K562 (cell line): ENCODE data around the gene SOWAHB. TPM values are rescaled to one million over a fixed set of nuclear protein-coding genes. Genes with fewer than 3 reads are reported as not detected.

Experiments used
- BMI1 ChIP-seq: fragments of 150-350 bp; IDR thresholded peaks from 2 replicates; pipeline ENCODE4 v1.6.1; 2014; ENCODE audit warnings: low read length
- CXXC5 ChIP-seq: fragments of 250-450 bp; sonication (Bioruptor Pico); IDR thresholded peaks from 2 replicates; pipeline ENCODE4 v1.8.0; 2022; ENCODE audit warnings: inconsistent platforms, mild to moderate bottlenecking, moderate library complexity
- ELF4 ChIP-seq: fragments of 450-650 bp; formaldehyde crosslinking; IDR thresholded peaks from 2 replicates; pipeline ENCODE4 v1.4.0; 2022; ENCODE audit warnings: missing genetic modification characterization
- HDAC1 ChIP-seq, 2 experiments: fragments of 450-650 bp; IDR thresholded peaks; 2 replicates each; pipeline ENCODE4 v1.6.1; 2016 to 2017; ENCODE audit warnings: inconsistent platforms in 1 of 2, mild to moderate bottlenecking in 1 of 2, moderate library complexity in 1 of 2
- HLTF ChIP-seq: fragments of 450-650 bp; IDR thresholded peaks from 2 replicates; pipeline ENCODE4 v1.6.1; 2016
- KDM4B ChIP-seq, 2 experiments: fragments of 450-650 bp in 1 of 2; sonication (generic) in 1 of 2; IDR thresholded peaks; 2 replicates each; pipeline ENCODE4 v1.6.1; 2016 to 2017; ENCODE audit warnings: borderline replicate concordance in 2 of 2, antibody characterized with exemption in 1 of 2, low read depth in 1 of 2, mild to moderate bottlenecking in 1 of 2
- LCOR ChIP-seq: sonication (generic); formaldehyde crosslinking; IDR thresholded peaks from 2 replicates; pipeline ENCODE4 v1.8.0; 2022; ENCODE audit warnings: mild to moderate bottlenecking, missing genetic modification reagents
- MAFK ChIP-seq: IDR thresholded peaks from 2 replicates; pipeline ENCODE4 v1.6.1; 2011; ENCODE audit warnings: low read length, improper control_type of control experiment
- MCM7 ChIP-seq, 2 experiments: fragments of 450-650 bp; IDR thresholded peaks; 2 replicates each; pipeline ENCODE4 v1.6.1; 2016 to 2018
- MEIS2 ChIP-seq: fragments of 450-650 bp; IDR thresholded peaks from 2 replicates; pipeline ENCODE4 v1.6.1; 2014; ENCODE audit warnings: mild to moderate bottlenecking; ENCODE audit not compliant: partially characterized antibody
- NEUROD1 ChIP-seq: fragments of 150-350 bp; IDR thresholded peaks from 2 replicates; pipeline ENCODE4 v1.6.1; 2014; ENCODE audit warnings: borderline replicate concordance, low read length, low read depth; ENCODE audit not compliant: partially characterized antibody
- PHF8 ChIP-seq: fragments of 200-600 bp; sonication (generic); IDR thresholded peaks from 2 replicates; pipeline ENCODE4 v1.6.1; 2012; ENCODE audit warnings: mixed run types, mild to moderate bottlenecking, inconsistent platforms, low read length, moderate library complexity, borderline replicate concordance
- SMARCC2 ChIP-seq: fragments of 450-650 bp; IDR thresholded peaks from 2 replicates; pipeline ENCODE4 v1.6.1; 2017; ENCODE audit warnings: antibody characterized with exemption, moderate library complexity, mild to moderate bottlenecking, low read depth
- SPI1 ChIP-seq: IDR thresholded peaks from 2 replicates; pipeline ENCODE4 v1.6.1; 2011; ENCODE audit warnings: low read depth, low read length, control low read depth, borderline replicate concordance
- SRSF3 ChIP-seq: fragments of 200-400 bp; formaldehyde crosslinking; IDR thresholded peaks from 2 replicates; pipeline ENCODE4 v1.6.1; 2016; ENCODE audit warnings: mild to moderate bottlenecking, low read length, moderate library complexity; ENCODE audit not compliant: insufficient read depth
- STAG1 ChIP-seq: sonication (generic); formaldehyde crosslinking; IDR thresholded peaks from 2 replicates; pipeline ENCODE4 v1.5.0; 2020; ENCODE audit warnings: missing genetic modification reagents, borderline replicate concordance
- ZBED1 ChIP-seq: IDR thresholded peaks from 2 replicates; pipeline ENCODE4 v1.6.1; 2014
- ZKSCAN1 ChIP-seq: fragments of 150-350 bp; IDR thresholded peaks from 2 replicates; pipeline ENCODE4 v1.6.1; 2016; ENCODE audit warnings: low read depth, low read length
- ZNF324 ChIP-seq: fragments of 250-450 bp; sonication (Bioruptor Pico); IDR thresholded peaks from 2 replicates; pipeline ENCODE4 v1.4.0; 2020; ENCODE audit warnings: mild to moderate bottlenecking
- polyA plus RNA-seq, 8 experiments: library from polyadenylated mRNA; depleted of rRNA in 4 of 8; stranded (reverse) in 5 of 8; unstranded in 3 of 8; fragments of >200 nt; fragmentation: Nextera tagmentation in 2 of 8; fragmentation: Illumina TruSeq in 1 of 8; extraction: Ambion mirVana in 2 of 8; extraction: Trizol in 1 of 8; gene quantifications; 2 replicates each; pipeline versions ENCODE4 v1.2.1 to v1.2.3, GENCODE V29; 2011 to 2014; ENCODE audit warnings: inconsistent platforms in 1 of 8, missing spikeins in 1 of 8
- total RNA-seq, 7 experiments: library from RNA; depleted of rRNA in 6 of 7; stranded (reverse); fragments of >200 nt in 6 of 7; fragmentation: Illumina TruSeq in 2 of 7; extraction: Trizol in 2 of 7; gene quantifications; 2 replicates each; pipeline versions ENCODE4 v1.2.1 to v1.2.3, GENCODE V29; 2011 to 2021; ENCODE audit warnings: low replicate concordance in 1 of 7
- TF ChIP-seq, protein P1 (sequence below): fragments of 450-650 bp; IDR thresholded peaks from 2 replicates; pipeline ENCODE4 v1.7.0; 2016; ENCODE audit warnings: borderline replicate concordance
- TF ChIP-seq, protein P2 (sequence below): IDR thresholded peaks from 2 replicates; pipeline ENCODE4 v1.6.1; 2011; ENCODE audit warnings: borderline replicate concordance, low read depth, mild to moderate bottlenecking, moderate library complexity, low read length; ENCODE audit not compliant: insufficient read depth, poor library complexity, severe bottlenecking
- TF ChIP-seq, protein P3 (sequence below): sonication (generic); formaldehyde crosslinking; IDR thresholded peaks from 2 replicates; pipeline ENCODE4 v1.8.0; 2022; ENCODE audit warnings: mild to moderate bottlenecking, missing genetic modification reagents, borderline replicate concordance
- TF ChIP-seq, protein P4 (sequence below): fragments of 200-800 bp; sonication (Bioruptor generic); IDR thresholded peaks from 2 replicates; pipeline ENCODE4 v1.6.1; 2017; ENCODE audit warnings: missing genetic modification characterization, missing compliant biosample characterization

The SOWAHB gene
- total and polyA plus RNA-seq, 9 of the 15 experiments (the other 6 are each of a cell fraction or from before 2014, with no cell fraction given): not detected

DNA sequence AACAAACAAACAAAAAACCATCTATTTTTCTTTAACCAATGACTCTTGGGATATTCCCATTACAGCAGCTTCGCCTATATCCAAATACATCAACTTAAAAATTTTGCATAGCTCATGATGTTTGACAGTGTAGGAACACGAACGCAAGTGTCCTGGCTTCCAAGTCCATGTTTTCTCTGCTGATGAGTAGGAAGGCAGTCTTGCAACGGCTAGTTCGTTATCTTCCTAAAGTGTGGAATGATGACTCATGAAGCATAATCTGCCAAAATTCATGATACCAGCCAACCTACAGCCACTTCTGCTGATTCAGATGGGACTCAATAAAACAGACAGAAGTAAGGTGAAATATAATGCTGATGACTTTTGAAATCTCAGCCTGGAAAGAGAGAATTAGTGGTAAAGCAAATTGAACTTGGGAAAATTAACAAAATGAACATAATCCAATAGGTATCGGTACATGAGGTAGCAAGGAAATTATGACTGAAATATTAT, 45.2 kb upstream of the SOWAHB start (continued):
- TF ChIP-seq, protein P1, sequence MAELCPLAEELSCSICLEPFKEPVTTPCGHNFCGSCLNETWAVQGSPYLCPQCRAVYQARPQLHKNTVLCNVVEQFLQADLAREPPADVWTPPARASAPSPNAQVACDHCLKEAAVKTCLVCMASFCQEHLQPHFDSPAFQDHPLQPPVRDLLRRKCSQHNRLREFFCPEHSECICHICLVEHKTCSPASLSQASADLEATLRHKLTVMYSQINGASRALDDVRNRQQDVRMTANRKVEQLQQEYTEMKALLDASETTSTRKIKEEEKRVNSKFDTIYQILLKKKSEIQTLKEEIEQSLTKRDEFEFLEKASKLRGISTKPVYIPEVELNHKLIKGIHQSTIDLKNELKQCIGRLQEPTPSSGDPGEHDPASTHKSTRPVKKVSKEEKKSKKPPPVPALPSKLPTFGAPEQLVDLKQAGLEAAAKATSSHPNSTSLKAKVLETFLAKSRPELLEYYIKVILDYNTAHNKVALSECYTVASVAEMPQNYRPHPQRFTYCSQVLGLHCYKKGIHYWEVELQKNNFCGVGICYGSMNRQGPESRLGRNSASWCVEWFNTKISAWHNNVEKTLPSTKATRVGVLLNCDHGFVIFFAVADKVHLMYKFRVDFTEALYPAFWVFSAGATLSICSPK: no peak
- peak in 1 of 2 experiments; percentile 23; a peak in 1 of 4 replicates for TF ChIP-seq HDAC1 (IDR thresholded peaks at IDR 0.05)
- TF ChIP-seq STAG1: no peak
- TF ChIP-seq CXXC5 (CRISPR knock-in tag): no peak
- TF ChIP-seq, protein P2, sequence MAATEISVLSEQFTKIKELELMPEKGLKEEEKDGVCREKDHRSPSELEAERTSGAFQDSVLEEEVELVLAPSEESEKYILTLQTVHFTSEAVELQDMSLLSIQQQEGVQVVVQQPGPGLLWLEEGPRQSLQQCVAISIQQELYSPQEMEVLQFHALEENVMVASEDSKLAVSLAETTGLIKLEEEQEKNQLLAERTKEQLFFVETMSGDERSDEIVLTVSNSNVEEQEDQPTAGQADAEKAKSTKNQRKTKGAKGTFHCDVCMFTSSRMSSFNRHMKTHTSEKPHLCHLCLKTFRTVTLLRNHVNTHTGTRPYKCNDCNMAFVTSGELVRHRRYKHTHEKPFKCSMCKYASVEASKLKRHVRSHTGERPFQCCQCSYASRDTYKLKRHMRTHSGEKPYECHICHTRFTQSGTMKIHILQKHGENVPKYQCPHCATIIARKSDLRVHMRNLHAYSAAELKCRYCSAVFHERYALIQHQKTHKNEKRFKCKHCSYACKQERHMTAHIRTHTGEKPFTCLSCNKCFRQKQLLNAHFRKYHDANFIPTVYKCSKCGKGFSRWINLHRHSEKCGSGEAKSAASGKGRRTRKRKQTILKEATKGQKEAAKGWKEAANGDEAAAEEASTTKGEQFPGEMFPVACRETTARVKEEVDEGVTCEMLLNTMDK: no peak
- TF ChIP-seq SPI1: no peak
- TF ChIP-seq ZNF324 (CRISPR knock-in tag): no peak
- no peak for TF ChIP-seq ZBED1
- no peak for TF ChIP-seq KDM4B (IDR thresholded peaks at IDR 0.05; ENCODE audit: borderline replicate concordance in 2 of 2, low read depth in 1 of 2)
- TF ChIP-seq NEUROD1: no peak
- TF ChIP-seq PHF8: no peak
- peak; percentile 94 for TF ChIP-seq LCOR (CRISPR knock-in tag)
- TF ChIP-seq ELF4: no peak
- TF ChIP-seq BMI1: no peak
- TF ChIP-seq SMARCC2: peak; percentile 79
- peak; percentile 71; the same call in 1 of the 2 replicates for TF ChIP-seq MAFK
- no peak for TF ChIP-seq MCM7 (IDR thresholded peaks at IDR 0.05)
- peak; percentile 47 for TF ChIP-seq MEIS2
- TF ChIP-seq ZKSCAN1: no peak
- TF ChIP-seq SRSF3: no peak
- no peak for TF ChIP-seq HLTF
- TF ChIP-seq, protein P3, sequence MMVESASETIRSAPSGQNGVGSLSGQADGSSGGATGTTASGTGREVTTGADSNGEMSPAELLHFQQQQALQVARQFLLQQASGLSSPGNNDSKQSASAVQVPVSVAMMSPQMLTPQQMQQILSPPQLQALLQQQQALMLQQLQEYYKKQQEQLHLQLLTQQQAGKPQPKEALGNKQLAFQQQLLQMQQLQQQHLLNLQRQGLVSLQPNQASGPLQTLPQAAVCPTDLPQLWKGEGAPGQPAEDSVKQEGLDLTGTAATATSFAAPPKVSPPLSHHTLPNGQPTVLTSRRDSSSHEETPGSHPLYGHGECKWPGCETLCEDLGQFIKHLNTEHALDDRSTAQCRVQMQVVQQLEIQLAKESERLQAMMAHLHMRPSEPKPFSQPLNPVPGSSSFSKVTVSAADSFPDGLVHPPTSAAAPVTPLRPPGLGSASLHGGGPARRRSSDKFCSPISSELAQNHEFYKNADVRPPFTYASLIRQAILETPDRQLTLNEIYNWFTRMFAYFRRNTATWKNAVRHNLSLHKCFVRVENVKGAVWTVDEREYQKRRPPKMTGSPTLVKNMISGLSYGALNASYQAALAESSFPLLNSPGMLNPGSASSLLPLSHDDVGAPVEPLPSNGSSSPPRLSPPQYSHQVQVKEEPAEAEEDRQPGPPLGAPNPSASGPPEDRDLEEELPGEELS: no peak
- TF ChIP-seq, protein P4, sequence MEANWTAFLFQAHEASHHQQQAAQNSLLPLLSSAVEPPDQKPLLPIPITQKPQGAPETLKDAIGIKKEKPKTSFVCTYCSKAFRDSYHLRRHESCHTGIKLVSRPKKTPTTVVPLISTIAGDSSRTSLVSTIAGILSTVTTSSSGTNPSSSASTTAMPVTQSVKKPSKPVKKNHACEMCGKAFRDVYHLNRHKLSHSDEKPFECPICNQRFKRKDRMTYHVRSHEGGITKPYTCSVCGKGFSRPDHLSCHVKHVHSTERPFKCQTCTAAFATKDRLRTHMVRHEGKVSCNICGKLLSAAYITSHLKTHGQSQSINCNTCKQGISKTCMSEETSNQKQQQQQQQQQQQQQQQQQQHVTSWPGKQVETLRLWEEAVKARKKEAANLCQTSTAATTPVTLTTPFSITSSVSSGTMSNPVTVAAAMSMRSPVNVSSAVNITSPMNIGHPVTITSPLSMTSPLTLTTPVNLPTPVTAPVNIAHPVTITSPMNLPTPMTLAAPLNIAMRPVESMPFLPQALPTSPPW (CRISPR knock-in tag): no peak
